Stimulated activated CD4-positive, alpha-beta T cell treated with anti-CD3 and anti-CD28 coated beads, Interleukin-12 subunit alpha, Interleukin-12 subunit beta, amount 100 ng/mL, for 4 hours (primary cell): ENCODE measurements around the gene ASH1L.
"Not testable (repeated sequence)": the region's sequence is repeated elsewhere in the genome, so short reads cannot be mapped to it uniquely, and the experiment has no call there.

ENCODE experiments used
- DNase-seq: peaks from one replicate; pipeline ENCODE4 v3.0.0-alpha.2; 2020

The ASH1L gene

DNA sequence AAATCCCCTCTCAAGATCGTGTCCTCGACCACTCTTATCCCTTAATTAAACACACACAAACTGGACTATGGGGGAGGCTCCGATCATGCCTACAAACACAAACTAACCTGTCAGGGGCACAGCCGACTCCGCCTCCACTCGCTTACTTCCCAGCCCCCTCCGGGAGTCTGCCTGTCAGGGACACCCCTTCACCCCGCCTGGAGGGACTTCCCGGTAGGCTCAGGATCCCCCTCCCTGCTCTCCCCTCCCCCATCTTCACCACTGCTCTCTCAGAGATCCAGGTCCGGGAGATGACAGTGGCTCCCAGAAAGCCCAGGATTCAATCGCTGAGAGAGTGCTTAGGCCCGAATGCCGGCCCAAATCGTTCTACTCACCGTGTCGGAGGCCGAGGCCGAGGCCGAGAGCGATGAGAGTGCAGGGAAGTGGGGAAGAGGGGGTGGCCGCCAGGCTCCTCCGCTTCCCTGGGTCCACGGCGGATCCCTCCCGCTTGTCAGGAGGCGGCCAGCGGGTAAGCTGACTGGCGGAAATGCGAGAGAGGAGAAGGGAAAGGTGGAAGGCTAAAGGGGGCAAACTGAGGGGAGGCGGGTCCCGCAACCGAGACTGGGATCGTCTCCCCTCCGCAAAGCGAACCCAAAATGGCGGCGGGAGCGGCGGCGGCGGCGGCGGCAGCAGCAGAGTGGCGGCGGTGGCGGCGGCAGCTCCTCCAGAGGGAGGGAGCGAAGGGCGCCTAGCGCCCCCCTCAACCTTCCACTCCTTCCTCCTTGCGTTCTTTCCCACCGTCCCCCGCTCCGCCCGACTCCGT, 623 bp downstream of the ASH1L start:
- peak; percentile 61 for DNase-seq

DNA sequence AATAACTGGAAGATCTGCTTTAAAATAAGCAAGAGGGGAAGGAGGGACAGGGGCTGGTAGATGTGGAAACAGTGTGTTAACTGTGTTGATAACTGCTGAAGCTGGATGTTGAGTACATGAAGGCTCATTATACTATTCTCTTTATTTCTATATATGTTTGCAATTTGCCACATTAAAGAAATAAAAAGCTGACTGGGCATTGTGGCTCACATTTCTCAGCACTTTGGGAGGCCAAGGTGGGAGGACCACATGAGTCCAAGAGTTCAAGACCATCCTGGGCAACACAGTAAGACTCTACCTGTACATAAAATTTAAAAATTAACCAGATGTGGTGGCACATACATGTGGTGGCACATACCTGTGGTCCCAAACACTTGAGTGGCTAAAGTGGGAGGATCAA, 6.7 kb downstream of the ASH1L start:
- no peak for DNase-seq

- no peak for DNase-seq
These were observed 9.3 kb downstream of the ASH1L start for GRCh38 chr1:155553349-155553748.

GRCh38 chr1:155548706-155549105, 13.9 kb downstream of the ASH1L start:
- no peak for DNase-seq

GRCh38 chr1:155540000-155540874, 22.4 kb downstream of the ASH1L start:
- no peak for DNase-seq

GRCh38 chr1:155537193-155537592, 25.4 kb downstream of the ASH1L start:
- no peak for DNase-seq

- no peak for DNase-seq
These were observed 31.0 kb downstream of the ASH1L start for GRCh38 chr1:155531624-155532023.

DNA sequence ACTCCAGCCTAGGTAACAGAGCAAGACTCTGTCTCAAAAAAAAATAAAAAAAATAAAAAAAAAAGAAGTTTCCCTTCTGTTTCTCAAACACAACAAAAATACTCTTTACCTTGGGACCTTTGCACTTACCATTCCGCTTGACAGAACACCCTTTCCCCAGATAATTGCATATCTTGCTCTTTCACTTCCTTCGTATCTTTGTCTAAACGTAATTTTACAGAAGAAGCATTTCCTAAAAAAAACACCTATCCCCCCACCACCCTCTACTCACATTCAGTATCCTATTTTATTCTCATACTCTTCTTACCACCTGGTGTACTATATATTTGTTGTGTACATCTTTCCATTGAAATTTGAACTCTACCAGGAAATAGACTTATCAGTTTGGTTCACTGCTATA, 32.7 kb downstream of the ASH1L start:
- DNase-seq = no peak

GRCh38 chr1:155529109-155529508, 33.5 kb downstream of the ASH1L start:
- DNase-seq = no peak

DNA sequence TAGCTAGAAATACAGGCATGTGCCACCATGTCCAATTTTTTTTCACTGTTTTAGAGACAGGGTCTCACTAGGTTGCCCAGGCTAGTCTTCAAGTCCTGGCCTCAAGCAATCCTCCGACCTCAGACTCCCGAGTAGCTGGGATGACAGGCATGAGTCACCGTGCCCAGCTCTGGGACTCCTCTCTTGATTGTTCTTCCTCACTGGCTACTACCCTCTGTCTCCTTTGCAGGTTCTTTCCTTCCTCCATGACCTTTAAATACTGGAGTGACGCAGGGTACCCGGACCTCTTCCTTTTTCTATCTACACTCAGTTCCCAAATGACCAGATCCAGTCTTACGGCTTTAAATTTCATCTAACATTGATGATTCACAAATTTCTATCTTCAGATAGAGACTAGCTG, 34.9 kb downstream of the ASH1L start:
- no peak for DNase-seq

DNA sequence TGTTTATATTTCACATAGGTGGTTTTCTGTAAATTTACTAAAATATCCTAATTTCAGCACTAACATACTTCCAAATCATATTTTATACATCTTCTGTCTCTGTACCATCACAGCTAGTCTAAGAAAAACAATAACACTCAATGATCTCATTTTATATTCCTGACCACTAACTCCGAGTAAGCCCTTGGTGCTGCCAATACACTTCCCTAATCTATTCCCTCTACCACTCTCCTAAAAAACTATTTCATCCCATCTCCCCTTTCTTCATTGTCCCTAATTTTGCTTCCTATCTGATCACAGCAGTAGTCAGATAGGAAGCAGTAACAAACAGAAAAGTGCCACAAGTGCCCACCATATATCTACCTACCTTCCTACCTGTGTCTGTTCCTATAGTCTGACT, 36.2 kb downstream of the ASH1L start:
- no peak for DNase-seq

DNA sequence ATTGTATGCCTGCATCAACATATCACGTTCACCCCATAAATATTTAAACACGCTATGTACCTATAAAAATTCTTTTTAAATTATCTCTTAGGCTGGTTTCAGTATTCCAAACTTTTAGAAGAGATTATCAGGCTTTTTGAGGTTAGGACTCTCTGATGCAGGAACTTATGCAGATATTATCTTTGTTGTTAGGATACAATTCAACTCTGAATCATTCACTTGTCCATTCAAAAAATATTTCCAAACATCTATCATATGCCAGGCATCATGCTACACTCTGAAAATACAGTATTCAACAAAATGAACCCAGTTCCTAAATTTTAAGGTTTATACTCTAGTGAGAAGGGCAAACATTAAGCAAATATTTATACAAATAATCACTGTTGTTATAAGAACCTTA, 40.5 kb downstream of the ASH1L start:
- no peak for DNase-seq

DNA sequence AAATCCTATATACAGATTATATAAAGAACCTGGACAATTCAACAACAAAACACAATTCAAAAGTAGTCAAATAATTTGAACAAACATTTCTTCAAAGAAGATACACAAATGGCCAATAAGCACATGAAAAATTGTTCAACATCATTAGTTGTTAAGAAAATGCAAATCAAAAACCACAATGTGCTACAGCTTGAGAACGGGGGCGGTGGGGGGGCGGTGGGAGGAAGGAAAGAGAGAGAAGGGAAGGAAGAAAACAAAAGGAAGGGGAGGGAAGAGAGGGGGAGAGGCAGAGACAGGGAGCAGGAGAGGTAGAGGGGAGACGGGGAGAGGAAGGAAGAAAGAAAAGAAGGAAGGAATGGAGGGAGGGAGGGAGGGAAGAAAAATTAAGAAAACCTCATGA, 44.1 kb downstream of the ASH1L start:
- no peak for DNase-seq

DNA sequence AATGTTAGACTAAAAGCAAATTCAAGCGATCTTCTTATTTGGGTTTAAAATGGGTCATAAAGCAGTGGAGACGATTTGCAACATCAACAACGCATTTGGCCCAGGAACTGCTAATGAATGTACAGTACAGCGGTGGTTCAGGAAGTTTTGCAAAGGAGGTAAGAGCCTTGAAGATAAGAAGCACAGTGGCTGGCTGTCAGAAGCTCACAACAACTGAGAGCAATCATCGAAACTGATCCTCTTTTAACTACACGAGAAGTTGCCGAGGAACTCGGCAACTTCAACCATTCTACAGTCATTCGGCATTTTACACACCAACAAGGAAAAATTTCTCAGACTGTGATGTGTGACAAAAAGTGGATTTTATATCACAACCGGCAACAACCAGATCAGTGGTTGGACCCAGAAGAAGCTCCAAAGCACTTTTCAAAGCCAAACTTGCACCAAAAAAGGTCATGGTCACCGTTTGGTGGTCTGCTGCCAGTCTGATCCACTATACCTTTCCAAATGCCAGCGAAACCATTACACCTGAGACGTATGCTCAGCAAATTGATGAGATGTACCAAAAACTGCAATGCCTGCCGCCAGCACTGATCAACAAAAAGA, 47.9 kb downstream of the ASH1L start:
- DNase-seq = no peak

GRCh38 chr1:155513300-155513916, 49.2 kb downstream of the ASH1L start:
- no peak for DNase-seq

DNA sequence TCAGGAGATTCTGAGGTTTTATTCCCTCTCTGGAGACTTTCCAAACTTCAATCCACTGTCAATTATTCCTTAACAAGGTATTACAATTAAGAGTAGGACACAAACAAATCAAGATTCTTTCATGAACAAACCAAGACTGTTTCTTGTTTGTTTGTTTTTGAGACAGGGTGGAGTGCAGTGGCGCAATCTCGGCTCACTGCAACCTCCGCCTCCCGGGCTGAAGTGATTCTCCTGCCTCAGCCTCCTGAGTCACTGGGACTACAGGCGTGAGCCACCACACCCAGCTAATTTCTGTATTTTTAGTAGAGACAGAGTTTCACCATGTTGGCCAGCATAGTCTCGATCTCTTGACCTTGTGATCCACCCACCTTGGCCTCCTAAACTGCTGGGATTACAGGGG, 51.2 kb downstream of the ASH1L start:
- DNase-seq = not testable (repeated sequence)

DNA sequence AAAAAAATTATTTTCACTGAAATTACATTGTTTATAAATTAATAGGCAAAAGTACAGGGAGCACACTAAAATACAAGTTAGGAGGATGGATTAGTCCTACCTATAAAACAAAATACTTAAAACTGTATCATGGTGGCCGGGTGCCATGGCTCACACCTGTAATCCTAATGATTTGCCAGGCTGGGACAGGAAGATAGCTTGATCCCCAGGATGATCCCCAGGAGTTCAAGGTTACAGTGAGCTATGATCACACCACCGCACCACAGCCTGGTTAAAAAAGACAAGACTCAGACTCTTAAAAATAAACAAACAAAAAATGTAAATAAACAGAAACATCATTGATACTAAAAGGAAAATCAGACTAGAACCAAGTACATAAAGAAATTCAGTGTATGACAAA, 53.5 kb downstream of the ASH1L start:
- no peak for DNase-seq

- DNase-seq = no peak
These were observed 54.7 kb downstream of the ASH1L start for GRCh38 chr1:155507945-155508344.

DNA sequence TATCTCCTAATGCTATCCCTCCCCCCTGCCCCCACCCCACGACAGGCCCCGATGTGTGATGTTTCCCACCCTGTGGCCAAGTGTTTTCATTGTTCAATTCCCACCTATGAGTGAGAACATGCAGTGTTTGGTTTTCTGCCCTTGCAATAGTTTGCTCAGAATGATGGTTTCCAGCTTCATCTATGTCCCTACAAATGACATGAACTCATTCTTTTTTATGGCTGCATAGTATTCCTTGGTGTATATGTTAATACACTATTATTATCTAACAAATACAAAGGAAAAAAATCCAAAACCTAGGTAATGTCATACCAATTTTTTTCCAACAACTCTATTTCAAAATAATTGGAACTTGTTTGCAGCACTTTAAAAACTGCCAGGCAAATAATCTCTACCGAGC, 56.6 kb downstream of the ASH1L start:
- DNase-seq = not testable (repeated sequence)

- DNase-seq = no peak
These were observed 58.4 kb downstream of the ASH1L start for GRCh38 chr1:155504207-155504606.

DNA sequence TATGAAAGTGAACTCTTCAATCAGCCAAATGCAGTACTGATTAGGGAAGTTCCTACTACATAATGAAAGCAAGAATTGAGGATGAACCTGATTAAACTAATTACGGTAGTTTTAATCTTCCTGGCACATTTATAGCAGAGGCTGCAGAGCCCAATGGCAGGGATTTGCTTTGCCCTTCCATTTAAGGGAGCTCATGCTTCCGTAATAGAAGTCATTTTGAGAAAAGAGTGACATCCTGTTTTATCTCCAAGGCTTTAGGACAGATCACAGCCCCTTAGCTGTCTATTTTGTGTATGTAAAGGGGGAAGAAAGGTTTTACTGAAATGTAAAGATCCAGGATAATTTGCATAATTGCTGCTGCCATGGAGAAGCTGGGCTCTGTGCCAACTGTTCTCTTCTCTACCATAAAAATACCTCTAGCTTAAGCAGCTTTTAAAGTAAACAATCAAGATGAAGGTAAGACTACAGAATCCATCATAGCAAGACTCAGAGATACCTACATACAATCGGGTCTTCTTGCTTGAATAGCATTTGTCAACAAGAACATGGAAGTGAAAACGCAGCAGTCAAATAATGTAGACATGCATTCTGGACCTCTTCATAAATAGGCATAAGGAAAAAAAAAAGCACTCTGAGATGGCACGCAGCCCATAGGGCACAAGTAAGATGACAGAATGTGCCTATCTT, 62.5 kb downstream of the ASH1L start:
- no peak for DNase-seq

- DNase-seq = no peak
These were observed 63.3 kb downstream of the ASH1L start for GRCh38 chr1:155499263-155499662.

DNA sequence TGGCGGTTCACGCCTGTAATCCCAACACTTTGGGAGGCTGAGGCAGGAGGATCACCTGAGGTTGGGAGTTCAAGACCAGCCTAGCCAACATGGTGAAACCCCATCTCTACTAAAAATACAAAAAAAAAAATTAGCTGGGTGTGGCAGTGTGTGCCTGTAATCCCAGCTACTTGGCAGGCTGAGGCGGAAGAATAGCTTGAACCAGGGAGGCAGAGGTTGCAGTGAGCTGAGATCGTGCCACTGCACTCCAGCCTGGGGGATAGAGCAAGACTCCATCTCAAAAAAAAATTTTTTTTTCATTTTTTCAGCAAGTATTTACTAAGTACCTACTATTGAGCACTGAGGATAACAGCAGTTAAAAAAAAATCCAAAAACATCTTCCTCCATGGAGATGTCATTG, 69.0 kb downstream of the ASH1L start:
- DNase-seq = not testable (repeated sequence)
